ENCODE measurements around the gene ST6GALNAC4. TPM values are rescaled to one million over a fixed set of nuclear protein-coding genes. Genes with fewer than 3 reads are reported as not detected.

Gene ST6GALNAC4
- total and polyA plus RNA-seq, 9 of the 15 experiments (the other 6 are each of a cell fraction or from before 2014, with no cell fraction given), result 2.6 to 43.1 (median 15.4) TPM

DNA sequence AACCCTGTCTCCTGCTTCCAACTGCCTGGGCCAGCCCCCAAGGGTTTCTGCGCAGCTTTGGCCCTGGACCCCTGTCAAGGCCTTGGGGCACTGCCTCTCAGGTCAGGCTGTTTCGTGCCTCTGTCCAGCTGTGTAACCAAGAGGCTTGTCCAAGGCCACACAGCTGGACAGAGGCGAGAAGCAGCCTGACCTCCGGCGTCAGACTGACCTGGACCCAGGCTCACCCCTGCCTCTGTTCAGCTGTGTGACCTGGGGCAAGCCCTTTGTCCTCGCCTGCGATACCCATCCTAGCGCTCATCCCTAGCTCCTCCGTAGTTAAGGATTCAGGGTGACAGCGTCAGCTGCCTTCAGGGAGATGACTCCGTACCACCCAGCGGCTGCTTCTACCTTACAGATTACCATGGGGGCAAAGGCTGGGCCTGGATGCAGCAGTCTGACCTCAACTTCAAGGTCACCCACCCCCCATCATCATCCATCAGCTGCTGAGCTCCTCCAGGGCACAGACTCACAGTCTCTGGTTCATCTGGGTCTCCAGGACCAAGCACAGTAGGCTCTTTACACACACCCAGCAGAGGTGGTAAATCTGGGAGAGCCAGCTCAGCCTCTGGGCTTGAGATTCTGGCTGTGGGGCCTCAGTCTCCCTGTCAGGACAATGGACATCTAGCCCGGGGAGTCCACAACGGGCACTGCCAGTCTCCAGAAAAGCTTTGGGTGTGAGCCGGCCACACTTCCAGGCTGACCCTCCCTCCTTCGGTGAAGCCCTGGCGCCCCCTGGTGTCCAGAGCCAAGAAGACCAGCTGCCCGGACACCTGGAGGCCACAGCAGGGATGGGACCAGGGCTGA, 47.3 kb downstream of the ST6GALNAC4 start (continued):
- TF ChIP-seq, protein P1, sequence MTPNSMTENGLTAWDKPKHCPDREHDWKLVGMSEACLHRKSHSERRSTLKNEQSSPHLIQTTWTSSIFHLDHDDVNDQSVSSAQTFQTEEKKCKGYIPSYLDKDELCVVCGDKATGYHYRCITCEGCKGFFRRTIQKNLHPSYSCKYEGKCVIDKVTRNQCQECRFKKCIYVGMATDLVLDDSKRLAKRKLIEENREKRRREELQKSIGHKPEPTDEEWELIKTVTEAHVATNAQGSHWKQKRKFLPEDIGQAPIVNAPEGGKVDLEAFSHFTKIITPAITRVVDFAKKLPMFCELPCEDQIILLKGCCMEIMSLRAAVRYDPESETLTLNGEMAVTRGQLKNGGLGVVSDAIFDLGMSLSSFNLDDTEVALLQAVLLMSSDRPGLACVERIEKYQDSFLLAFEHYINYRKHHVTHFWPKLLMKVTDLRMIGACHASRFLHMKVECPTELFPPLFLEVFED (CRISPR knock-in tag; conservative IDR thresholded peaks at IDR 0.05), result no peak
- TF ChIP-seq ZNF232 (CRISPR knock-in tag; IDR thresholded peaks at IDR 0.05), result no peak
- TF ChIP-seq, protein P2, sequence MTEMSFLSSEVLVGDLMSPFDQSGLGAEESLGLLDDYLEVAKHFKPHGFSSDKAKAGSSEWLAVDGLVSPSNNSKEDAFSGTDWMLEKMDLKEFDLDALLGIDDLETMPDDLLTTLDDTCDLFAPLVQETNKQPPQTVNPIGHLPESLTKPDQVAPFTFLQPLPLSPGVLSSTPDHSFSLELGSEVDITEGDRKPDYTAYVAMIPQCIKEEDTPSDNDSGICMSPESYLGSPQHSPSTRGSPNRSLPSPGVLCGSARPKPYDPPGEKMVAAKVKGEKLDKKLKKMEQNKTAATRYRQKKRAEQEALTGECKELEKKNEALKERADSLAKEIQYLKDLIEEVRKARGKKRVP (CRISPR knock-in tag; IDR thresholded peaks at IDR 0.05), result 0 out of 2 replicates have a peak, but pooled peaks have one; percentile 12
- TF ChIP-seq SMC3 (conservative IDR thresholded peaks at IDR 0.05; ENCODE audit: insufficient read depth, low read depth, low read length), result peak; percentile 98
- TF ChIP-seq, protein P3, sequence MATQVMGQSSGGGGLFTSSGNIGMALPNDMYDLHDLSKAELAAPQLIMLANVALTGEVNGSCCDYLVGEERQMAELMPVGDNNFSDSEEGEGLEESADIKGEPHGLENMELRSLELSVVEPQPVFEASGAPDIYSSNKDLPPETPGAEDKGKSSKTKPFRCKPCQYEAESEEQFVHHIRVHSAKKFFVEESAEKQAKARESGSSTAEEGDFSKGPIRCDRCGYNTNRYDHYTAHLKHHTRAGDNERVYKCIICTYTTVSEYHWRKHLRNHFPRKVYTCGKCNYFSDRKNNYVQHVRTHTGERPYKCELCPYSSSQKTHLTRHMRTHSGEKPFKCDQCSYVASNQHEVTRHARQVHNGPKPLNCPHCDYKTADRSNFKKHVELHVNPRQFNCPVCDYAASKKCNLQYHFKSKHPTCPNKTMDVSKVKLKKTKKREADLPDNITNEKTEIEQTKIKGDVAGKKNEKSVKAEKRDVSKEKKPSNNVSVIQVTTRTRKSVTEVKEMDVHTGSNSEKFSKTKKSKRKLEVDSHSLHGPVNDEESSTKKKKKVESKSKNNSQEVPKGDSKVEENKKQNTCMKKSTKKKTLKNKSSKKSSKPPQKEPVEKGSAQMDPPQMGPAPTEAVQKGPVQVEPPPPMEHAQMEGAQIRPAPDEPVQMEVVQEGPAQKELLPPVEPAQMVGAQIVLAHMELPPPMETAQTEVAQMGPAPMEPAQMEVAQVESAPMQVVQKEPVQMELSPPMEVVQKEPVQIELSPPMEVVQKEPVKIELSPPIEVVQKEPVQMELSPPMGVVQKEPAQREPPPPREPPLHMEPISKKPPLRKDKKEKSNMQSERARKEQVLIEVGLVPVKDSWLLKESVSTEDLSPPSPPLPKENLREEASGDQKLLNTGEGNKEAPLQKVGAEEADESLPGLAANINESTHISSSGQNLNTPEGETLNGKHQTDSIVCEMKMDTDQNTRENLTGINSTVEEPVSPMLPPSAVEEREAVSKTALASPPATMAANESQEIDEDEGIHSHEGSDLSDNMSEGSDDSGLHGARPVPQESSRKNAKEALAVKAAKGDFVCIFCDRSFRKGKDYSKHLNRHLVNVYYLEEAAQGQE (IDR thresholded peaks at IDR 0.05; ENCODE audit: borderline replicate concordance), result peak; percentile 94
- TF ChIP-seq, protein P3 (CRISPR knock-in tag; IDR thresholded peaks at IDR 0.05; ENCODE audit: low read depth), result no peak
- no peak for TF ChIP-seq ZNF561 (CRISPR knock-in tag; conservative IDR thresholded peaks at IDR 0.05)
- TF ChIP-seq, protein P4, sequence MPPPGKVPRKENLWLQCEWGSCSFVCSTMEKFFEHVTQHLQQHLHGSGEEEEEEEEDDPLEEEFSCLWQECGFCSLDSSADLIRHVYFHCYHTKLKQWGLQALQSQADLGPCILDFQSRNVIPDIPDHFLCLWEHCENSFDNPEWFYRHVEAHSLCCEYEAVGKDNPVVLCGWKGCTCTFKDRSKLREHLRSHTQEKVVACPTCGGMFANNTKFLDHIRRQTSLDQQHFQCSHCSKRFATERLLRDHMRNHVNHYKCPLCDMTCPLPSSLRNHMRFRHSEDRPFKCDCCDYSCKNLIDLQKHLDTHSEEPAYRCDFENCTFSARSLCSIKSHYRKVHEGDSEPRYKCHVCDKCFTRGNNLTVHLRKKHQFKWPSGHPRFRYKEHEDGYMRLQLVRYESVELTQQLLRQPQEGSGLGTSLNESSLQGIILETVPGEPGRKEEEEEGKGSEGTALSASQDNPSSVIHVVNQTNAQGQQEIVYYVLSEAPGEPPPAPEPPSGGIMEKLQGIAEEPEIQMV (tag; conservative IDR thresholded peaks at IDR 0.05; ENCODE audit: low read depth), result no peak
- TF ChIP-seq, protein P5, sequence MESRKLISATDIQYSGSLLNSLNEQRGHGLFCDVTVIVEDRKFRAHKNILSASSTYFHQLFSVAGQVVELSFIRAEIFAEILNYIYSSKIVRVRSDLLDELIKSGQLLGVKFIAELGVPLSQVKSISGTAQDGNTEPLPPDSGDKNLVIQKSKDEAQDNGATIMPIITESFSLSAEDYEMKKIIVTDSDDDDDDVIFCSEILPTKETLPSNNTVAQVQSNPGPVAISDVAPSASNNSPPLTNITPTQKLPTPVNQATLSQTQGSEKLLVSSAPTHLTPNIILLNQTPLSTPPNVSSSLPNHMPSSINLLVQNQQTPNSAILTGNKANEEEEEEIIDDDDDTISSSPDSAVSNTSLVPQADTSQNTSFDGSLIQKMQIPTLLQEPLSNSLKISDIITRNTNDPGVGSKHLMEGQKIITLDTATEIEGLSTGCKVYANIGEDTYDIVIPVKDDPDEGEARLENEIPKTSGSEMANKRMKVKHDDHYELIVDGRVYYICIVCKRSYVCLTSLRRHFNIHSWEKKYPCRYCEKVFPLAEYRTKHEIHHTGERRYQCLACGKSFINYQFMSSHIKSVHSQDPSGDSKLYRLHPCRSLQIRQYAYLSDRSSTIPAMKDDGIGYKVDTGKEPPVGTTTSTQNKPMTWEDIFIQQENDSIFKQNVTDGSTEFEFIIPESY (CRISPR knock-in tag; IDR thresholded peaks at IDR 0.05), result peak; percentile 78
- TF ChIP-seq ZZZ3 (IDR thresholded peaks at IDR 0.05), result no peak
- TF ChIP-seq ZNF274 (IDR thresholded peaks at IDR 0.05; ENCODE audit: borderline replicate concordance, low read depth, low read length), result no peak
